NCI-H2196 (cell line): Measurements from ENCODE around the gene SPOCK1.

Experiments
- DNase-seq: peaks from one replicate; lab custom pipeline; 2025; ENCODE audit not compliant: unreplicated experiment; lab: John Stamatoyannopoulos, UW

Gene SPOCK1

DNA sequence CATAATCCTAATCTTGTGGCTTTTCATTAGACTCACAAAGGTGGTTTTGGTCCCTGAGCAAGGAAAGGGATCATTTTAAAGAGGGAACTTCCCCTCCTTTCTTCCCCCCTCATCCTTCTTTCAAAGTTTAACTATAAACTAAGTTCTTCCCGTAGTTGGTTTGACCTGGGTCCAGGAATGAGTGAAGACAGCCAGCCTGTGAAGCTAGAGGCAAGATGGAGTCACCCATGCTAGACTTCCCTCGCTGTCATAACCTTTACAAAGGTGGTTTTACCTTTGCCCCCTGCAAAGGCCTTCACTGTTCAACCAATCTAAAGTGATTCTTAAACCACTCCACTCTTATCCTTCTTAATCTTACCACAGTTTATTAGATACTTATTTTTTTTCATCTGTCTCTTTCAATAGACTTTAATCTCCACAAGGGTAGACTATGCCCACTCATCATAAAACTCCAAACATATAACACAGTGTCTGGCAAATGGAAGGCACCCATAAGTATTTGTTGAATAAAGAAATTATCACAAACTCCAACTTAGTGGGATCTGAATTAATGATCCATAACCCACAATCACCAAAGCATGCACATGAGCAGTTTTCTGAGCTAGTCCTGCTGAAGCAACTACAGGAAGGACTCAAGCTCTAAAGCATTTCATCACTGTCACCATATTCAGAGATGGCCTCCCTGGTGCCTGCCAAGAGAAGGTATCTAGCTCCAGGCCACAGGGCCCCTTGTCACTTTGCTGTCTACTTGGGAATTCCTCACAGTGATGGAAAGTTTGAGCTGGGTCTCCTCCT is 369.0 kb downstream of the SPOCK1 start:
- no peak for DNase-seq

DNA sequence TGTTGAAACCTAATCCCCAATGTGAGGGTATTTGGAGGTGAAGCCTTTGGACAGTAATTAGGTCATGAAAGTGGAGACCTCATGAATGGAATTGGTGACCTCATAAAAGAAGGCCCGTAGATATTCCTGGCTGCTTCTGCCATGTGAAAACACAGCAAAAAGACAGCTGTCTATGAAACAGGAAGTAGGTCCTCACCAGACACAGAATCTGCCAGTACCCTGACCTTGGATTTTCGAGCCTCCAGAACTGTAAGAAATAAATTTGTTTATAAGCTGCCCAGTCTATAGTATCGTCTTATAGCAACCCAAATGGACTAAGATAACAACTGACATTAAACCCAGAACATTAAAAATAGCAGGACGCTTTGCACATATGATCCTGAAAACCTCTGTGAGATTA is 371.1 kb downstream of the SPOCK1 start:
- peak; percentile 11 for DNase-seq

DNA sequence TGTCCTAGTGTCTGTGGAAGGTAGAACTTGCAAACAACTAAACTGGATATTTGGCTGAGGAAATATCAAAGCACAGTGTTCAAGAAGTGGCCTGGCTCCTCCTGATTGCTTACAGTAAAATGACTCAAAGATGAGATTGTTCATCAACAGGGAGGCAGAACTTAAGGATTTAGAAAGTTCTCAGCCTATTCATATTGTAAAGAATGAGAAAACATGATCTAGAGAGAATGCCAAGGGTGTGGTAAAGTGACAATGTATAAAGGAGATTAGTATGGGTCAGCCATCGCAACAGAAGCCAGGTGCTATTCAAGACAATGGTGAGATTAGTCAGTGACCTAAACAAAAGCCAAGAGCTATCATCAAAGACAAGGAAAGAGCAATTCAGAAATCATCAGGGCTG is 372.3 kb downstream of the SPOCK1 start:
- no peak for DNase-seq

DNA sequence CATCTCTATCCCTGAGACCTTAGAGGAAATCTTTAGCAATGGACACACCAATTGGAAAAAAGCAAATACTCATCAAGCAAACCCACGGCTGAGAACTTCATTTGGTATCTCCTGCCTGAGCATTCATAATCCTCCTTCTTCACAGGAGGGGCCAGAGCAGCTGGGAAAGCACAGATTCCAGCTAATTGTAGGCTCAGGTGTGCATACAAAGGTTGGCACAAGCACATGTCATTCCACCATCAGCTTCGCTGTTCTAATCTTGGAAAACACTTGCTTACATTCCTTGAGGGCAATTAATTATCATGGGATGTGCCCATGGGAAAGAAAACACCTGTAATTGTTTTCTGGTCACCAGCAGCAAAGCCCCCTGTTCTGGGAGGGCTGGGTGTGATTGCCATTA is 376.6 kb downstream of the SPOCK1 start:
- no peak for DNase-seq

DNA sequence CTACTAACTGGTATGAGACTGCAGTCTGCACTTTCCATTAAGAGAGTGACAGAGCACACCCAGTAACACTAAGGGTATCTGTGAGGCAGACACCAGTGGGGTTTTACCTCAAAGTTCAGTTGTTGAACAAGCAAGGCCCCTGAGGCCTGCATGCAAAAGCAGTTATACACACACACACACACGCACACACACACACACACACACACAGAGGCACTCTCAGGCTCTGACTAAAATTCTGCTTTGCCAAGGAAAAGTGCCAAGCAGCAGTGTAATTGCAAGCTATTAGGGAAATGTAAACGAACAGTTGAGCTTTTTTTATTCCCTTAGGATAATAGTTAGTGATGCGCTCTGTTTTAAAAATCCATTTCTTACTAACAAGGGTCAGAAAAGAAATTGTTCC is 377.1 kb downstream of the SPOCK1 start:
- DNase-seq, result peak; percentile 8

DNA sequence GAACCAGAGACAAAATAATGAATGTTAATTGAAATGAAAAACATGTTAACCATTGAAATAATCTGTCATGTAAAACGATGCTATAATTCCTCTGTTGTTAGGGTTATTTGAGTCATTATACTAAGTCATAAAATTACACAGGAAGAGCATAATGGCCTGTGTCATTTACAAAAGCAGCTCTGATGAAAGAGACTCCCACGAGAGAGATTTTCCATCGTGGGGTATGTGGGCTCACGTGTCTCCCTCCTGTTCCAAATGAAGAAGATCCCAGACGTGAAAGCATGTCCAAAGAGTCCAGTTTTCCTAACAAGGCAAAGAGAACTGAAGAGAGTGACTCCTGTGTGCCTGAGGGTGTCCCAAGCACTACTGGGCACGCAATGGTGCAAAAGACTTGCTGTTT is 379.8 kb downstream of the SPOCK1 start:
- no peak for DNase-seq

DNA sequence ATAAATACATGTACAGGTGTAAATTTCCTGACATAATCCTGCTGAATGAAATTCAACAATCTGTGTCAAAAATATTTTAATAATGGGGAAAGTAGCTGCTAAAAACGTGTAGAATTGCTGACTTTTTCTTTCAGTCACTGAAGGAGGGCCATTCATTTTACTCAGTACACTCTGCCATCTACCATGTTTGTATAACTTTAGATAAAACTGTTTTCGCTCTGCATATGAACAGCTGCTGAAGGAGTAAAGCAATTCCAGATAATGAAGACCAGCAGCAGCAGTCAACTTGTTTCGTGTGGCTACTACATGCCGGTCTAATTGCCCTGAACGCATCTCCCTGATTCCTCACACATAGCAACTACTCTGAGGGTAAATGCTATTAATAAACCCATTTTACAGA is 380.5 kb downstream of the SPOCK1 start:
- no peak for DNase-seq

DNA sequence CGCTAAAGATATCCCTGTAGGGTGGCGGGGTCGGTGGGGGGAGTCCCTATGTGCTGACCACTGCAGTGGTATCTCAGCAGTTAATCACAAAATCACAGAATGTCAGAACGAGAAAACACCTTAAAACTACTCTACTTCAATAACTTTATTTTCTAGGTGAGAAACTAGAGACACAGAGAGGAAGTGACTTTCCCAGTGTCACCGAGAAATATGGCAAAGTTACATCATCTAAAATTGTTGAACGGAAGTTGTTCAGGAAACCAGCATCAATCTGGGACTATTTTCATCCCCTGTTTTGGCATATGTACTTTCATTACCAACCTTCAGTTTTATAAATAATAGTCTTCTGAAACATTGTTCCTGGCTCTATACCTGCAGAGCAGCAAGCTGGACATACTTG is 384.0 kb downstream of the SPOCK1 start:
- DNase-seq, result no peak

DNA sequence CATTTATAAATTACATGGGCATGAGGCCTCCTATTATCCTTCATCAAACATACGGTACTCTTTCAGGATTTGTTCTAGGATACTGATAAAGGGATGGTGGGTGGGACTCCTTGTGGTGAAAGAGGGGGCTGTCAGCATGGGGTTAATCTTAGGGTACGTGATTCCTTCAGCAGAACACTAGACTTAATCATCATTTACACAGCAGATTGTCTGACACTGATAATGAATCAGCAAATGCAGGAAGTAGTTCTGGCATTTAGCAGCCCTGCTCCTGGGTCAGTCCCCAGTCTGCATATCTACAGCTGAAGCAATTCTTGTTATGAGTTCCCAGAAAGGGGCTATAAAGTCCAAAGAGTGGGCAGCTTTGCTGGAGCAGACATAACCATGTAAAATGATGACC is 384.6 kb downstream of the SPOCK1 start:
- DNase-seq, result no peak

DNA sequence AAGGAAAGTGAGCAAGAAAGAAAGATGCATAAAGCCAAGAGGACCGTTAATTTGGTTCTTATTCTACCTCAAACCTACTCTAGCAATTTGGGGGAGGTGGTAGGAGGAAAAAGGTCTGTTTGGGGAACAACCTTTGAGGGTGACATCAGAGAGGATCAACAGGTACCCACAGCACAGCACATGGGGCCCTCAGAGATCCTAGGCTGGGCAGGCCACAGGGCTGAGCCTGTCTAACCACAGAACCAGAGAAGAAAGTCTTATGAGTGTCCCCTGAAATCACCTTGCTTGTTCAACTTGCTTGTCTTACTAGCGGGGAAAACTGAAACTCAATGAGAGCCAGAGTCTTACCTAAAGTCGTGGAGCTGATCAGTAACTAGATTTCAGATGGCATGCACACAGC is 385.2 kb downstream of the SPOCK1 start:
- DNase-seq, result no peak

DNA sequence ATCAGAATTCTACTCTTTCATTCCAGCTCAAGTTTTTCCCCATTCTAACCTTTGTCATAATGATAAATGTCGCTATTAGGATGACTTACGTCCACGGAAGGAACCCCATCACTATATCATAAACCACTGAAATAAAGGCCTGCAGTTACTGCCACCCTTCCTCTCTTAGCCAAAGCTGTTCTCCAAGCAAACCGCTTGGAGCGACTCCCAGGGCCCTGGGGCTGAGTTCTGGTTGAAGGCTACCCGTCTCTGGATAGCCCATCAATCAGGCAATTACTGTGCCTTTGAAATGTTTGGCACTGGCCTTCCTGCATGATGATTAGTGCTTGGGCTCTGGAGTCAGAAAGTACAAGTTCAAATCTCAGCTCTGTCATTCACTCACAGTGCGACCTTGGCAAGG is 386.0 kb downstream of the SPOCK1 start:
- no peak for DNase-seq

DNA sequence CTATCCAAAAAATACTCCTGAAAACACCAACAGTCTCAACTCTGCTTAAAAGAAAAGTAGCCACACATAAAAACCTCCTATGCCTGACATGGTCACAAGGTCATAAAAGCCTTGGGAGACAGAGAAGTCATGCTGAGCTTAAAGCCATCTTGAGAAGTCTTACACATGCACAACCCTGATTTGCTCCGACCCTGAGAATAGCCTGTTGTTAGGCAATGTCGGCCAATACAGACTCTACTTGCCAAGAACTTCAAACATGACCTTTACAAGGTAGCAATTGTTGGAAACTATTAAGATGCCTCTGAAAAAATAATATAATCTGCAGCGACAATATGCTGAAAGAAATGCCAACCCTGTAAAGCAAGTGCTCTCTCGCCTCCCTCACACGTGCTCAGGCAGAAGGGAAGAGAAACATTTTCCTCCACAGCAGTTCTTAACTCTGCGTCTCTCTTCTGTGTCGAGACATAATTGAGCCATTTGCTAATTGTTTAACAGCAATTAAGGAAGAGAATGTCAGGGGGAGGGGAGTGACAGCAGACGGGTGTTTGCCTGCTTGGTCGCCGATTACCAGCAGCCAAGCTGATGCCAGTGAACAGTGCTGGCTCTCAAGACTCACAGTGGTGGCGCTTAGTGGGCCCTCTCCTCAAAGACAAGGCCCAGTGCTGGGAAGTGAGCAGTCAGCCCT is 393.6 kb downstream of the SPOCK1 start:
- no peak for DNase-seq

DNA sequence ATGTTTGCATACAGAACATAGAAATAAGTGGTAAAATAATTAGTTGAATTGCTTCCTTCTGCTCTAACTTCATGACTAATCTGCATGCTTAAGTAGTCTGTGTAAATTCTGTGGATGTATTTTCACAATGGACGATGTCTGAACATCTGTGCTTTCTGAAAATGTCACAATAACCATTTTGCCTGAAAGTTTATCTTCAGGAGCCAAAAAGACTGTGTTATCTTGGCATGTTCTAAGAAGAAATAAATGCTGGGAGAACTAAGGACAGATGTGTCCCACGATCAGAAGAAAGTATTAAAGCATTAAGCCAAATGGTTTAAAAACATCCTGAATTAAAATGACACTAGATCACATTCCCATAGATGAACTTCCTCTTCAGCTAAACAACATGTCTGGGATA is 397.6 kb downstream of the SPOCK1 start:
- no peak for DNase-seq

DNA sequence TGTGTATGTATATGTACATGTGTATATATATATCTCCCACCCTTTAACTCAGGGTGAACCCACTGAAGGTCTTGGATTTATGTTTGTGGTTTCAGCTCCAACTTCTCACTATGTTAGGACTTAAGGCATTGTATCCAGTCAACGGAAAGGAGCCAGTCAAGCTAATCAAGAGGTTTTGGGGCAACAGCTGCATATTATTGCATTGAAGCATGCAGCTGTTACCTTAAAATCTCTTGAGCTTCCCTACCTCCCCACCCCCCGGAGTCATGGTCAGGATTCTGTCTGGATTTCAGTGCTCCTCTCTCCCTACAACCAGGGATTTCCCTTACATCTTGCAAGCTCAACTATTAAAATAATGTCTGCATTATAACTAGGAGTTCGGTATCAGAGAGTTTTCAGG is 399.5 kb downstream of the SPOCK1 start:
- no peak for DNase-seq

DNA sequence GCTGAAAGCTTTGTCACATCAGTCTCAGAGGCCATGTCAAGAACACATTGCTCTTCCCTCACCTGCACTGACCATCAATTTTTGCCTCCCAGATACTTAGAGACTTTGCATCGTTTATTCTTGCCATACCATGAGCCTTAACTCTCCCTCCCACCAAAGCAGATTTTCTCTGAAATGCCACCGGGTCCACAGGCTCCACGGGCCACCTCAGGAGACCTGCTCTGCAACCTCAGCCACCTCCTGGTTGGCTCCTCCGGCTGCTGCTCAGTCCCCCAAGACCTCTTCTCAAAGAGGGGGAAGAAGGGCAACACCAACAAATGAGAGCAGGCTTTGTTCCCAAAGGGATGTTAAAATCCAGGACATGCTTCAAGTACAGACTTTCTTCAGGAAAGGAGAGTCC is 400.5 kb downstream of the SPOCK1 start:
- no peak for DNase-seq

DNA sequence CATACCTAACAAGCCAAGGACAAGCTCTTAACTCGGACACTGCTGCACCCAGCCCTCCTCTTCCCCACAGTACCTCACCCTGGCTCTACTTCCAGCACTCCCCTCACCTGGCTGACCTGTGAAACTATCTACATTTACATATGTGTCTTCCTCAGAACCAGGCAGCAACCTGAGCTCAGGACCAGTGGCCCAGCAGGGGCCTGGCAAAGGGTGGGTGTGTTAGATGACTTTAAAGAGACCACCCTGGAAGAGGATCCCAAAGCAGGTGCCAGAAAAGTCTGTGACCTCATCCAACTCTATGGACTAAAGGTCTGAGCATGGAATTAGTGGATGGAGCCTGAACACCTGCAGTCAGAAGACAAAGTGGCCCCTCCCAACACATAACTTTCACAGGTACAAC is 400.9 kb downstream of the SPOCK1 start:
- DNase-seq, result no peak

DNA sequence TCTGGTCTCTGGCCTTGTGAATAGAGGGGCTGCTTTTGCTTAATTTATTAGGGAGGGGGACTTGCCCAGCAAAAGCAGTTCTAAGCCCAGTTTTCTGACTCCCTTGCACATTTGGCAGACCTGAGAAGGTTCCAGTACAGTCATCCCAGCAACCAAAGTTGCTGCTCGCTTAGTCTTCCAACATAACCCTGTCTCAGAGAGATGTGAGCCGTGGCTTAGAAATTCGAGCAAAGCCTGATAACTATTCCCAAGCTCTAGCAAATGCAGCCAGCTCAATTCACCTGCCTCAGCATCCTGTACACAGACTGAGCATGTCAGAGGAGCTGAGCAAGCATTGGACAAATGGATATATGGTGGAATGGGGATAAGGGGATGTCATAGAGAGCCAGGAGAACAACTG is 401.9 kb downstream of the SPOCK1 start:
- no peak for DNase-seq

DNA sequence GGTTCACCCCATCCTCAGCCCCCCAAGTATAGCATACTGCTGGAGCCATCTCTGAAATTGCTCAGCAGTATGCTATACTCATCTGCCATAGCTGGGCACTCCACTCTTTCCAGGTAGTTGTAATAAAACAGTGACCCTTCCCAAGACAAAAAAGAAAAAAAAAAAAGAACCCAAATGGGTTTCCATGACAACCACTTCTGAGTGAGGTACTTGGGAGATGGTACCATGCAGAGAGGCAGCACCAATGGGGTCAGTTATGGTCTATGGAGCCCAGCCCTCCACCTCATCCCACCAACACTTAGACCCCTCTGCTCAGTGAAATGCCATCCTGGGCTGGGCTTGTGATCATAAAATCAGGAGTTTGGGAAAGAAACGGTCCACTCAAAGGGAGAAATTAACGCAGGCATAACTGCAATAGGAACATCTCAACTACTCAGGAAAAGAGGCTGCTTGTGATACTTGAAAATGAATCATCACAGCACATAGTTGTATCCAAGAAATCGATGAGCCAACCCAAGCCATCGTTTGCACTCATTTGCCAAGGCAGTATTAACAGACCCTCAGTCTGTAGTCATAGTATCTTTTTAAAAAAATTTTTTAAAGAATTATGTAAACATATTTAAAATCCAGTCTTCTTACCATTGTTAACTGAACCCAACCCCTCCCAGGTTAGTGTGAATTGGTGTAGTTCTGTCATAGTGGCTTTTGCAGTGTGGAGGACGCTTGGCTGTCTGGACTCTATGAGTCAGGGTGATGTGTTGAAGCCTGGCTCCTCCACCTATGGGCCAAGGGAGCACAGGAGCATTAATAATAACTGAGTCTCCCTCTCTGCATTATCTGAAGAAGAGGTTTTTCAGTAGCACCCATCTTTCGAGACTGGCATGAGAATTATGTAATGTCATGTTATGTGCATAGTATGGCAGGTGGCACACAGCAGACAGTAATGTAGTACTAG is 402.7 kb downstream of the SPOCK1 start:
- DNase-seq, result no peak

DNA sequence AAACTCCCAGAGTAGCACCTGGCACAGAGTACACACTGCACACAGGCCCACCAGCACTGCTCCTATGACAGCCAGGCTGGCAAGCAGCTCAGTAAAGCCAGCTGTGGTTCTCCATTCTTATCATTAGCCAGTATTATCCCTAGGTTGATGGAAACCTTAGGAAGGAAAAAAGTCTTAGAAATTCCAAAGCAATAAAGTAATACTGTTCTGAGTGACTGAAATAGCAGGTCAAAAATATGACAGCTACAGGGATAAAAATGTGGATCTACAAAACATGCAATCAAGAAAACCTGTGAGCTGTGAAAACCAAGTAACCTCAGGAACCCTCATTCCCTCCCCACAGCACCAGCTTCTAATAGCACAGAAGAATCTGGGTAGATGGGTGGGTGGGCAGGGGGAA is 403.5 kb downstream of the SPOCK1 start:
- DNase-seq, result no peak

DNA sequence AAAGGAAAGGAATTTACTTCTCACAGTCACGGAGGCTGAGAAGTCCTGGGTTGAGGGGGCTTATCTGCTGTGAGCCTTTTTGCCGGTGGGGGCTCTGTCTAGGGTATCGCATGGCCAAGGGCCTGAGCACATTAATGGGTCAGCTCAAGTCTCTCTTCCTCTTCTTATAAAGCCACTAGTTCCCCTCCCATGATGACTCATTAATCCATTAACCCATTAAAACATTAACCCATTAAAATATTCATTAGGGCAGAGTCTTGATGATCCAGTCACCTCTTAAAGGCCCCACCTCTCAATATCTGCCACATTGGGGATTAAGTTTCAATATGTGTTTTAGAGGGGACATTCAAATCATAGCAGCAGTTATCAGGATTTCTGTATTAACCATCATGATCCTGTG is 406.3 kb downstream of the SPOCK1 start:
- no peak for DNase-seq

DNA sequence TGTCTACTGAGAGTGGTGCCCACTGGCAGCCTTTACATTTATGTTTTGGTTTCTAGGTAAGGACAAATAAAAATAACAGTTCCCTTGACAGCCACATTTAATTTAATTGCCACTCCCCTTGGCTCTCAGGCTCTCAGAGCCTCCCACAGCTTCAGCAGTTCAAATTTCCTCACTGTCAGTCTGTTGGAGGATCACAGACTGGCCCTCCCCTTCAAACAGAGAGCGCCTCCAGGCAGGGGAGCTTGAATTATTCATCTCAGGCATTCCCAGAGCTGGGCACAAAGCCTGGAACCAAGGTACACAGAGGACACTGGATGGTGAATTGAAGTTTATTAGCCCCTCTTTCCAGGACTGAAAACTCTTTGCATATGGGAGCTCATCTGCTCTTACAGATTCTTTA is 407.7 kb downstream of the SPOCK1 start:
- peak; percentile 48 for DNase-seq

DNA sequence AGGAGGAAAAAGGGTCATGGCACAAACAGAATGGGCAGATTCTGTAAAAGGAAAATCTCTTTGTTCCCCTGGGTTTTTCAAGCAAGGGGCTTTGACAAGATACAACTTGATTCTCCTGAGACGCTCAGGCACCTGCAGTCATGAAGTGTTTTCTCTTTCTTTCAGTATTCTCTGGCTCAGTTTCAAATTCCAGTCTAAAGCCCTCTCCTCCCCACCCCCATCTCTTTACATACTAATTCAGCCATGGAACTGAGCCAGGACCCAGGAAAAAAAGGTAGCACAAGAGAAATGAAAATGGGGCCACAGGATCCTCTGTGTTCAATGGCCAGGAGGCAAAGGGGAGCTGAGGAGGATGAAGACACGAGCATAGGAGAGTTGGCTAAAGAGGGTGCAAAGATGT is 408.4 kb downstream of the SPOCK1 start:
- peak; percentile 38 for DNase-seq
